Kidney glomerular epithelial cell (primary cell): ENCODE results near the gene RNASE12.
A peak's percentile ranks its signal among the peaks of the same experiment; 100 is the strongest.
"Not testable (repeated sequence)": the region's sequence is repeated elsewhere in the genome, so short reads cannot be mapped to it uniquely, and the experiment has no call there.

ENCODE experiments used
- DNase-seq: peaks from one replicate; lab custom pipeline; 2025; lab: John Stamatoyannopoulos, UW

The RNASE12 gene

DNA sequence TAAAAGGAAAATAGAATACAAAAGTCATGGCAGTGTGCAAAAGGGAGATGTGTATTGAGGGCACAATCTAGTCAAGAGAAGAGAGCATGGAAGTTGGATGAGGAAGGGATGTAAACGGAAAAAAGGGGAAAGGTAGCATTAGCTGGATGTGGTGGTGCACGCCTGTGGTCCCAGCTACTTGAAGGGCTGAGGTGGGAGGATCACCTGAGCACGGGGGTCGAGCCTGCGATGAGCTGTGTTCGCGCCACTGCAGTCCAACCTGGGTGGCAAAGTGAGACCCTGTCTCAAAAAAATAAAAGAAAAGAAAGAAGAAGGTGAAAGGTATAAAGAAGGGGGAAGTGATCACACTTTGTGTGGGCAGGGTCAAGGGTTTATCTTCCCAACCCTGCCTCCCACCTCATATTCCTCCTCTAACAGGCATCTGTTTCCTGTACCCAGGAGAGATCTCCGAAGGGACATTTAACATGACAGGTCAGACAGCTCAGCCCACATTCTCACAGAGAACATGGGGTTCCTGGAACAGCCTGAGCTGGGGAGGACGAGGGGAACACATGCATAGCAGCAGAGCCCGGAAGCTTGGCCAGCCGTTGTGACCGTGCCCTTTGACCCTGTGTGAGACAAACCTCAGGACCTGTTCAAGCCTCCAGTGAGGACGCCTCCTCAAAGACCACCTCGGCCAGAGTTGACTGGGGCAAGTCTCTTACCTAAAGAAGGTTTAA is 12.2 kb downstream of the RNASE12 start:
- DNase-seq = no peak

DNA sequence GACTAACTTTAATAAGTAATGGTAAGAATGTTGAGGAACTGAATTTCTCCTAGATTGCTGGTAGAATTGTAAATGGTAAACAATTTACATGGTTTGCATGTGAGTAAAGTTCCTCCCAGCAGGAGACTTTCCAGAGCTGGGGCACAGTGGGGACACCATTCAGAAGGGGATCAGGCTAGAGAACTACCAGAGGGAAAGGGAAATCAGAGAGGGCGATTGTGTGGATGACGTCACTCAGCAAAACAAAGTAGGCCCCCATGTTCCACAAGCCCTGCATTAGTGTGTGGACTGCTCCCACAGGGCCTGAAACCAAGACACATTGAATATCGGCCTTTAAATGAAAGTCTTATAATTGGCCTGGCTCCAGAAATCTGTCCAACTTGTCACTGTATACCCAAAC is 12.9 kb downstream of the RNASE12 start:
- no peak for DNase-seq

DNA sequence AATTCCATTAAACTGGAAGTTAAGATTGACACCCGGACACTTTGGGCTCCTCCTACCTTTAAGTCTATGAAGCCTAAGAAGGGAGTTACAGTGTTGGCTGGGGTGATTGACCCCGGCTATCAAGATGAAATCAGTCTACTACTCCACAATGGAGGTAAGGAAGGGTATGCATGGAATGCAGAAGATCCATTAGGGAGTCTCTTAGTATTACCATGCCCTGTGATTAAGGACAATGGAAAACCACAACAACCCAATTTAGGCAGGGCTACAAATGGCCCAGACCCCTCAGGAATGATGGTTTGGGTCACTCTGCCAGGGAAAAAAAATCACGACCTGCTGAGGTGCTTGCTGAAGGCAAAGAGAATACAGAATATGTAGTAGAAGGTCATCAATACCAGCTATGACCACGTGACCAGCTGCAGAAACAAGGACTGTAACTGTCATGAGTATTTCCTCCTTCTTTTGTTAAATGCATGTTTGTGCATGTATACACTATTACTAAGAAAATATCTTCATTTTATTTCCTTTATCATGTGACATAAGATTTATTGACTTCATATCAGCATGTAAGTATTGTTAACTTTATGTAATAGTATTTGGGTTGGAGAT is 18.7 kb downstream of the RNASE12 start:
- peak; percentile 18 for DNase-seq

GRCh38 chr14:20570720-20571119 is 20.5 kb downstream of the RNASE12 start:
- not testable (repeated sequence) for DNase-seq

DNA sequence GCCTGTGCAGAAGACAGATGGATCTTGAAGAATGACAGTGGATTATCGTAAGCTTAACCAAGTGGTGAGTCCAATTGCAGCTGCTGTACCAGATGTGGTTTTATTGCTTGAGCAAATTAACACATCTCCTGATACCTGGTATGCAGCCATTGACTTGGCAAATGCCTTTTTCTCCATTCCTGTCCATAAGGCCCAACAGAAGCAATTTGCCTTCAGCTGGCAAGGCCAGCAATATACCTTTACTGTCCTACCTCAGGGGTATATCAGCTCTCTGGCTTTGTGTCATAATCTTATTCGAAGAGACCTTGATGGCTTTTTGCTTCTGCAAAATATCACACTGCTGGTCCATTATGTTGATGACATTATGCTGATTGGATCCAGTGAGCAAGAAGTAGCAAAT is 21.3 kb downstream of the RNASE12 start:
- not testable (repeated sequence) for DNase-seq

GRCh38 chr14:20569066-20569465 is 22.1 kb downstream of the RNASE12 start:
- DNase-seq = no peak

GRCh38 chr14:20568393-20568792 is 22.8 kb downstream of the RNASE12 start:
- DNase-seq = no peak

DNA sequence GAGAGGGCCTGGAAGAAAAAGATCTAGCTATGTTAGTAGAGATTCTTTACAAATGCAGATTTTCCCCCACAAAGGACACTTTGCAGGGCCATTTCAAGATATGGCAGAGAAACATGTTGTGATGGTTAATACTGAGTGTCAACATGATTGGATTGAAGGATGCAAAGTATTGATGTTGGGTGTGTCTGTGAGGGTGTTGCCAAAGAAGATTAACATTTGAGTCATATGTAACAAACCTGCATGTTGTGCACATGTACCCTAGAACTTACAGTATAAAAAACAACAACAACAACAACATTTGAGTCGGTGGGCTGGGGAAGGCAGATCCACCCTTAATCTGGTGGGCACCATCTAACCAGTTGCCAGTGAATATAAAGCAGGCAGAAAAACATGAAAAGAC is 24.0 kb downstream of the RNASE12 start:
- DNase-seq = not testable (repeated sequence)

DNA sequence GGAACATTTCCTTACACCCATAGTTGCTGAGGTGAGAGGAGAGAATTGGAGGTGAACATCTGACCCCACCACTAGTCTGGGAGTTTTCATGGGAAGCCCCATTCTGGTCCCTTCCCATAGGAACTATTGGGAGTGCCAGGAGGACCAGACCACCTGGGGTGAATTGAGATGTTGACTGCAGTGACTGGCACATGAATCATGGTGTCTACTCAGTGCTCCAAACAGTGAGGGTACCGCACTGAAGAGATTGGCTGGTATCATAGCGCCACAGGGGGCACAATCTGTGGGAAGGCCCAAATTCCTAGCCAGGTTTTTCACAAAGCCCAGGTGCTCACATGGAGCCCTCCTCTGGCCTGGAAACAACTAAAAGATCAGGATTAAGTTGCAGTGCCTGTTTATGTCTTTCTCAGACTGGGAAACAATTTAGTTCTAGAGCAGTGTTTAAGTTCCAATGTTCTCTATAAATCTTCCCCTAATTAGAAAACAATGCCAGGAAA is 26.6 kb downstream of the RNASE12 start:
- DNase-seq = no peak

DNA sequence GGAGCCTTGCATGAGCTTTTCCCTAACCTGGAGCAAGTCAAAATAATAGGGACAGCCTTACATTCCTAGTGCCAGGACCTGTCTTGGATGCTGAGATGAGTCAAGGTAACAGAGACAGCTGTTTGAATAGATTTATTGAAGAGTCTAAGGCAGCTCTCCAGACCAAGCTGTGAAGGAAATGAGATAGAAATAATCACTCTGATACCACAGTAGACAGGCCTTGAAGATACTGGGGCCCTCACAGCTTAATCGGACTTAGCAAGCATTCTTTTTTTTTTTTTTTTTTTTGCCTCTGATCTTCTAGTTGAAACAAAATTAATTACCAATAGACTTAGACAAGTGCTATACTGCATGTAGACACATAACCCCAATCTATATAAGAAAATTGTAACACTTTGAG is 27.2 kb downstream of the RNASE12 start:
- no peak for DNase-seq

- DNase-seq = no peak
Observed at GRCh38 chr14:20560961-20561360, 30.2 kb downstream of the RNASE12 start, which contains the start of gene RNASE9. Gene RNASE9 (minus strand): TSS chr14:20561047.

GRCh38 chr14:20559461-20559904 is 31.7 kb downstream of the RNASE12 start:
- no peak for DNase-seq

- DNase-seq = no peak
Observed at GRCh38 chr14:20557212-20557542, 34.0 kb downstream of the RNASE12 start.

DNA sequence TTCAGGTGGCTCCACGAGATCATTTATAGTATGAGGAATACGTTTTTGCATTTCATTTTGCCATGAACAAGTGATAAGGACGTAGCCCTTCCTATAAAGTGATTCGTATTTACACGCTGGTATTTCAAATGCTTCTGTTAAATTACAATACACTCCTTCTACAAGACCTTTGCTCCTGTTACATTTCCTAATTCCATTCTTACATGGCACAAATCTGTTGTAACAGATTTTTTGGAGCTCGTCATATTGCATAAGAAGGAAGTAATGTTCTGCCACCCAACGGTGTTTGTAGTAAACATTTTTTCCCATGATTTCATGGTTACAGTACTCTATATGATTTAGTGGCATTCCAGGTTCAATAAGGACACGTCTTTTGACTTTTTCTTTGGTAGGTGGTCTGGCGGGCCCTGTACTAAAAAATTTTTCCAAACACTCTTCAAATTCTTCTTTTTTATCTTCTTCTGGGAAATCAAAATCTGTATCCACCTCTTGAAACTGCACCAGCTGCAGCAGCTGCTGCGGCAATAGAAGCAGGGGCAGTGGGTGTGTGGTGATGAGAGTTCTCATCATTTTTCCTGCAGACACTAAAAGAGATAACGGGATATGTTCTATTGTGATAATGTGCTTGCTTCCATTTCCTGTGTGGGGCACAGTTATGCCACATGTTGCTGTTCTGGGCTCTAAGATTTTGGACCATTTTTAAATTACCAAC is 34.5 kb downstream of the RNASE12 start:
- DNase-seq = no peak

- no peak for DNase-seq
Observed at GRCh38 chr14:20555845-20556244, 35.3 kb downstream of the RNASE12 start.

DNA sequence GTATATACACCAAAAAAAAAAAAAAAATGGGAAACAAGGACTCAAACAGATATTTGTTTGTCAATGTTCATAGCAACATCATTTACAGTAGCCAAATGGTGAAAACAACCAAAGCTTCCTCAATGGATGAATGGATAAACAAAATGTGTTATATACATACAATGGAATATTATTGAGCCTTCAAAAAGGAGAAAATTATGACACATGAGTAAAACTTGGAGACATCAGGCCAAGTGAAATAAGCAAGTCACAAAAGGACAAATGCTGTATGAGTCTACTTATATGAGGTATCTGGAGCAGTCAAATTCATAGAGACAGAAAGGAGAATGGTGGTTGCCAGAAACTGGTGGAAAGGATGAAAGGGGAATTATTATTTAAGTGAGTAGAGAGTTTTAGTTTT is 38.2 kb downstream of the RNASE12 start:
- DNase-seq = no peak

- DNase-seq = no peak
Observed at GRCh38 chr14:20551606-20552005, 39.6 kb downstream of the RNASE12 start.

- DNase-seq = no peak
Observed at GRCh38 chr14:20550926-20551325, 40.2 kb downstream of the RNASE12 start.

- DNase-seq = no peak
Observed at GRCh38 chr14:20548414-20549158, 42.6 kb downstream of the RNASE12 start.

DNA sequence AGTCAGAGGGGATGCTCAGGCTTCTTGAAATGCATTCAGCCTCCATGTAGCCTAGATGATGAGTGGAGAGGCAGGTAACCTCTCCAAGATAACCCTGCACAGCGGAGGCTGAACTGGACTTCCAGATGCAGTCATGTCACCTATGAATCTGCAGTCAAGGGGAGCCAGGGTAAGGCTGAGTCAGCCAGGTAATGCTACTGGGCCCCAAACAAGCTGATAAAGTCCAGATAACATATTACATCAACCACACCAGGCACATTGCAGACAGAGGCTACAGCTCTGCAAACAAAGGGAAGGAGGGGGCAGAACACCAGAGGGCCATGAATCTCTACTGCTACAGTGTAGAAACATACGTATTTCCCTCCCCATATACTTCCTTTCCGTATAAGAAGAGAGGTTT is 44.3 kb downstream of the RNASE12 start:
- DNase-seq = no peak
